Testis (tissue), 2 donors: Measurements from ENCODE around the gene FBXW9.
A peak's percentile ranks its signal among the peaks of the same experiment; 100 is the strongest.

ENCODE experiments used
- CTCF ChIP-seq, 3 experiments: fragments of 450-650 bp in 2 of 3; fragments of 200-600 bp in 1 of 3; sonication (generic) in 1 of 3; IDR thresholded peaks; one replicate each; pipeline ENCODE4 v1.5.1; 2016 to 2019; ENCODE audit warnings: antibody characterized with exemption in 3 of 3, mild to moderate bottlenecking in 2 of 3, moderate library complexity in 1 of 3
- POLR2A ChIP-seq: fragments of 450-650 bp; IDR thresholded peaks from one replicate; pipeline ENCODE4 v1.6.1; 2017; ENCODE audit warnings: antibody characterized with exemption, mild to moderate bottlenecking, moderate library complexity

GRCh38 chr19:12696366-12697335, at the start of gene FBXW9:
- TF ChIP-seq POLR2A (no peak), CTCF (IDR thresholded peaks at IDR 0.05) (peak in 1 of 3 experiments; percentile 4)
